Loucy (cell line): ENCODE measurements around the gene SCFD2.

Experiments used
- H2AFZ ChIP-seq: fragments of 200-600 bp; sonication (generic); 2 replicates; pipeline ENCODE4 v1.6.0; 2016; ENCODE audit warnings: antibody characterized with exemption, mild to moderate bottlenecking, low read length, moderate library complexity
- H3F3A ChIP-seq: fragments of 200-600 bp; 2 replicates; pipeline ENCODE4 v1.6.0; 2016; ENCODE audit warnings: antibody characterized with exemption, low read depth, mild to moderate bottlenecking
- H3K27me3 ChIP-seq: fragments of 200-600 bp; sonication (generic); 2 replicates; pipeline ENCODE4 v1.6.1; 2014; ENCODE audit warnings: low read length, mild to moderate bottlenecking; ENCODE audit not compliant: insufficient read depth, poor library complexity, severe bottlenecking
- H3K36me3 ChIP-seq: fragments of 200-600 bp; sonication (generic); 2 replicates; pipeline ENCODE4 v1.6.1; 2016; ENCODE audit warnings: low read length; ENCODE audit not compliant: insufficient read depth
- H3K4me1 ChIP-seq: fragments of 200-600 bp; sonication (generic); 2 replicates; pipeline ENCODE4 v1.5.1; 2014; ENCODE audit warnings: low read length, mild to moderate bottlenecking; ENCODE audit not compliant: insufficient read depth, poor library complexity, severe bottlenecking
- H3K4me2 ChIP-seq: fragments of 200-600 bp; sonication (generic); 2 replicates; pipeline ENCODE4 v1.6.0; 2014; ENCODE audit warnings: antibody characterized with exemption, low read length, low read depth, mild to moderate bottlenecking; ENCODE audit not compliant: poor library complexity, severe bottlenecking
- H3K4me3 ChIP-seq: fragments of 200-600 bp; sonication (generic); 2 replicates; pipeline ENCODE4 v1.5.1; 2014; ENCODE audit warnings: low read length, mild to moderate bottlenecking, mixed read lengths; ENCODE audit not compliant: poor library complexity, severe bottlenecking
- H3K79me2 ChIP-seq: fragments of 200-600 bp; sonication (generic); 2 replicates; pipeline ENCODE4 v1.6.1; 2014; ENCODE audit warnings: low read length; ENCODE audit not compliant: insufficient read depth
- H3K9ac ChIP-seq: fragments of 200-600 bp; sonication (generic); 2 replicates; pipeline ENCODE4 v1.6.0; 2014; ENCODE audit warnings: mild to moderate bottlenecking, low read depth, low read length, moderate library complexity; ENCODE audit not compliant: poor library complexity, severe bottlenecking
- H3K9me2 ChIP-seq: fragments of 200-600 bp; sonication (generic); replicated peaks from 2 replicates; pipeline ENCODE4 v1.6.1; 2016; ENCODE audit warnings: low read depth, low read length, mixed read lengths
- H3K9me3 ChIP-seq: fragments of 200-600 bp; sonication (generic); 2 replicates; pipeline ENCODE4 v1.6.1; 2014; ENCODE audit warnings: mild to moderate bottlenecking, antibody characterized with exemption, low read length, low read depth; ENCODE audit not compliant: insufficient read depth
- H4K20me1 ChIP-seq: fragments of 200-600 bp; sonication (generic); 2 replicates; pipeline ENCODE4 v1.6.0; 2014; ENCODE audit warnings: antibody characterized with exemption, low read length, mild to moderate bottlenecking; ENCODE audit not compliant: insufficient read depth, poor library complexity, severe bottlenecking
- EZH2phosphoT487 ChIP-seq: fragments of 200-600 bp; IDR thresholded peaks from 2 replicates; pipeline ENCODE4 v1.6.1; 2018; ENCODE audit warnings: antibody characterized with exemption, mild to moderate bottlenecking, moderate library complexity, borderline replicate concordance
- TF ChIP-seq, protein P1 (sequence below): fragments of 200-600 bp; sonication (generic); conservative IDR thresholded peaks from 2 replicates; pipeline ENCODE4 v1.5.1; 2014; ENCODE audit warnings: mild to moderate bottlenecking, antibody characterized with exemption, low read length

Gene SCFD2

DNA sequence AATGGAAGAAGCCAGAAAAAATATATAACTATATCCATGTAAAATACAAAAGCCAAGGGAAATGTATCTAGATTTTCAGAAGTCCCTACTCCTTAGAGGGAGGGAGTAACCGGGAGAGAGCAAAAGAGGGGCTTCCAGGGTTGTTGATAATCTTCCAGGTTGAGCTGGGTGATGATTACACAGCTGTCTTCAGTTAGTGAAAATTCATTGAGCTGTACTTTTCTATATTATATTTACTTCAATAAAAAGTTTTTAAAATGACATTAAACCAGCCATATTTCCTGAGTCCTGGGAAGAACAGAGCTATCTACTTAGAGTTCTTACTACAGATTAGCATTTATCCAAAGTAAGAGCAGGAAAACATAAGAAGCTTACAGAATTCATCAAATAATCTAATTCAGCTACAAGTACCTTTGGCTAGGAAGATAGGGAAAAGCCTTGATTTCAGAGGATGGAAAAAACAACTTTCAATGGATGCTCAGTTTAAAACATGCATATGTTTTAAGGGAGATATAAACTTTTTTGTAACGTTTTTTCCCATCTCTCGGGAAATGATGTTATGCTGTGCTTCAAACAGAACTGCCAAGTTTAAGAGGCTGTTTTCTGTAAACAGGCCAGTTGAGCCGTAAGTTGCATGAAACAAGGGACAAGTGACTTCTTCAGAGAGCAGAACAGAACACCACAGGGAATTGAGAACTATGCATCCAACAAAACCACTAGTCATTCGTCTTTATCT is 204.6 kb downstream of the SCFD2 start:
- no peaks in the 10 kb centered on the region for H3F3A ChIP-seq
- no peaks in the 10 kb centered on the region for H3K9me3 ChIP-seq
- no peak overlapping the region for H3K4me2 ChIP-seq
- no peak overlapping the region for H3K4me3 ChIP-seq
- H3K9me2 ChIP-seq = no peaks in the 10 kb centered on the region
- H3K4me1 ChIP-seq = no peaks in the 10 kb centered on the region
- H3K79me2 ChIP-seq = no peaks in the 10 kb centered on the region
- H3K27me3 ChIP-seq = no peaks in the 10 kb centered on the region
- no peaks in the 10 kb centered on the region for H4K20me1 ChIP-seq
- H3K36me3 ChIP-seq = no peaks in the 10 kb centered on the region; the same call in 1 of the 2 replicates
- H3K9ac ChIP-seq = no peak overlapping the region
- no peak for TF ChIP-seq EZH2phosphoT487
- TF ChIP-seq, protein P1, sequence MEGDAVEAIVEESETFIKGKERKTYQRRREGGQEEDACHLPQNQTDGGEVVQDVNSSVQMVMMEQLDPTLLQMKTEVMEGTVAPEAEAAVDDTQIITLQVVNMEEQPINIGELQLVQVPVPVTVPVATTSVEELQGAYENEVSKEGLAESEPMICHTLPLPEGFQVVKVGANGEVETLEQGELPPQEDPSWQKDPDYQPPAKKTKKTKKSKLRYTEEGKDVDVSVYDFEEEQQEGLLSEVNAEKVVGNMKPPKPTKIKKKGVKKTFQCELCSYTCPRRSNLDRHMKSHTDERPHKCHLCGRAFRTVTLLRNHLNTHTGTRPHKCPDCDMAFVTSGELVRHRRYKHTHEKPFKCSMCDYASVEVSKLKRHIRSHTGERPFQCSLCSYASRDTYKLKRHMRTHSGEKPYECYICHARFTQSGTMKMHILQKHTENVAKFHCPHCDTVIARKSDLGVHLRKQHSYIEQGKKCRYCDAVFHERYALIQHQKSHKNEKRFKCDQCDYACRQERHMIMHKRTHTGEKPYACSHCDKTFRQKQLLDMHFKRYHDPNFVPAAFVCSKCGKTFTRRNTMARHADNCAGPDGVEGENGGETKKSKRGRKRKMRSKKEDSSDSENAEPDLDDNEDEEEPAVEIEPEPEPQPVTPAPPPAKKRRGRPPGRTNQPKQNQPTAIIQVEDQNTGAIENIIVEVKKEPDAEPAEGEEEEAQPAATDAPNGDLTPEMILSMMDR = no peak
- H2AFZ ChIP-seq = no peak overlapping the region

DNA sequence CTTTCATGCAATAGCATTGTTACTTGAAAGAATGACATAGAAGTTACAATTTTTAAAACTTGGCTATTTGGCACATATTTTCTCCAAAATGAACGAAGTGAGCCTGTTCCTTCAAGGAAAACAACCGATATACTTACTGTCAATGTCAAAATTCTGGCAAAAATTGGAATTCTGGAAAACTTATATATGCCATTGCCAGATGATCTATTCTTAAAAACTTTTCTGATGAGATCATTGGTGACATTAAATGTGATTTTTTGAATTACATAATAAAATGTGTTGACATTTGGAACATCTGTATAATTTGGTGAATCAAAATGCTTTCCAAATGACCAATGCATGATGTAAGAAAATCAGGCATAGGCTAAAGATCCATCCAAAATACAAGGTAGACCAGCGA is 209.0 kb downstream of the SCFD2 start:
- Histone ChIP-seq H3K9me2 (no peaks in the 10 kb centered on the region), H3K36me3 (no peaks in the 10 kb centered on the region), H3K79me2 (no peaks in the 10 kb centered on the region), H3K9me3 (no peaks in the 10 kb centered on the region), H3K27me3 (no peaks in the 10 kb centered on the region), H3F3A (no peaks in the 10 kb centered on the region), H3K9ac (no peak overlapping the region), H3K4me1 (no peaks in the 10 kb centered on the region), H2AFZ (no peak overlapping the region), H3K4me2 (no peak overlapping the region), H3K4me3 (no peak overlapping the region), H4K20me1 (no peaks in the 10 kb centered on the region)
- TF ChIP-seq, protein P1 = no peak

DNA sequence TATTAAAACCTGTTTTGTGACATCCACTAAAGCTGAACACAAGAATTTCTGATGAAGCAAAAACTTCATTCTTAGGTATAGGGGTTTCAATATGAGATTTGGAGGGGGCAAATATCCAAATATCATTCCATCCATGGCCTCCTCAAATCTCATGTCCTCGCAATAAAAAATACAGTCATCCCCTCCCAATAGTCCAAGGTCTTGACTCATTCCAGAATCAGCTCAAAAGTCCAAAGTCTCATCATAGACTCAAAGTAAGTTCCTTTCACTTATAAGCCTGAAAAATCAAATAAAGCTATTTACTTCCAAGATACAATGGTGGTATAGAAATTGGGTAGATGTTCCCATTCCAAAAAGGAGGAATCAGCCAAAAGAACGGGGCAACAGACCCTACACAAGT is 213.4 kb downstream of the SCFD2 start:
- H3K4me1 ChIP-seq = no peaks in the 10 kb centered on the region
- no peaks in the 10 kb centered on the region for H3F3A ChIP-seq
- H3K27me3 ChIP-seq = no peaks in the 10 kb centered on the region
- H2AFZ ChIP-seq = no peak overlapping the region
- no peak overlapping the region for H3K4me2 ChIP-seq
- no peak overlapping the region for H3K4me3 ChIP-seq
- no peaks in the 10 kb centered on the region for H3K9me3 ChIP-seq
- no peaks in the 10 kb centered on the region for H3K9me2 ChIP-seq
- no peaks in the 10 kb centered on the region for H3K79me2 ChIP-seq
- no peaks in the 10 kb centered on the region for H3K36me3 ChIP-seq
- no peak overlapping the region for H3K9ac ChIP-seq
- H4K20me1 ChIP-seq = no peaks in the 10 kb centered on the region
- no peak for TF ChIP-seq EZH2phosphoT487
- TF ChIP-seq, protein P1 = no peak
